Embryonic facial prominence (tissue), 1 donor: ENCODE measurements around the gene NPAS2.

Experiments used
- DNase-seq: peaks from one replicate; pipeline ENCODE4 v3.0.0-alpha.2; 2016; ENCODE audit errors: extremely low spot score

Gene NPAS2

DNA sequence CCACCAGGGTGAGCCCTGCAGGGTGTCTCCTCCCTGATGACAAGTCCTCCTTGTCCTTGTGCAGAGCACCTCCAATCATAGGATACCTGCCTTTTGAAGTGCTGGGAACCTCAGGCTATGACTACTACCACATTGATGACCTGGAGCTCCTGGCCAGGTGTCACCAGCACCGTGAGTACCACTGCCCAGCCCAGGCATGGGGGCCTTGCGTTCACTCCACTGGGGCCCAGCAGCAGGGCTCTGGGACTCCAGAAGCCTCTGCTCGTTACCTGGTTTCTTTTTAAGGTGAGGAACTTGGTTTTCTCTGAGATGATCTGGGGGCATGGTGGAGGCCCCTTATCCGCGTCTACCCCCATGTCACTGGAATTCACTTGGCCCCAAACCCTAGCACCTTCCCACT, 145.7 kb downstream of the NPAS2 start:
- DNase-seq, result no peak

DNA sequence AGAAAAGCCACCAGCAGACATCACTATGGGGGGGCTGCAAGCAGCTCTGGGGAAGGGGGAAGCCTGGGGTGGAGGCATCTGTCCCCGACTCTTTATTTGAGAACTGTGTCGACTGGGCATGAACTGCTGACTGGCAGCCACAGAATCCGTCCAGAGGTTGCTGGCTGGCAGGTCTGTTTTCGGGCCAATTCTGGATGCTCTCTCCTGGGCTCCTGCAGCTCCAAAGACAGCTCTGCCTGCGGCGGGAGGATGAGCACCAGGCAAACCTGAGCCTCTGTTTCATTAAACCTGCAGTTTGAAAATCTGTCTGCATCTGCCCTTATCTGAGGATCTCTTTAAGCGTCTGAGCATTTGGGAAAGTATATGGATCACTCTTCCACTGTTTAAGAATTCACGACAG, 147.8 kb downstream of the NPAS2 start:
- DNase-seq, result no peak

DNA sequence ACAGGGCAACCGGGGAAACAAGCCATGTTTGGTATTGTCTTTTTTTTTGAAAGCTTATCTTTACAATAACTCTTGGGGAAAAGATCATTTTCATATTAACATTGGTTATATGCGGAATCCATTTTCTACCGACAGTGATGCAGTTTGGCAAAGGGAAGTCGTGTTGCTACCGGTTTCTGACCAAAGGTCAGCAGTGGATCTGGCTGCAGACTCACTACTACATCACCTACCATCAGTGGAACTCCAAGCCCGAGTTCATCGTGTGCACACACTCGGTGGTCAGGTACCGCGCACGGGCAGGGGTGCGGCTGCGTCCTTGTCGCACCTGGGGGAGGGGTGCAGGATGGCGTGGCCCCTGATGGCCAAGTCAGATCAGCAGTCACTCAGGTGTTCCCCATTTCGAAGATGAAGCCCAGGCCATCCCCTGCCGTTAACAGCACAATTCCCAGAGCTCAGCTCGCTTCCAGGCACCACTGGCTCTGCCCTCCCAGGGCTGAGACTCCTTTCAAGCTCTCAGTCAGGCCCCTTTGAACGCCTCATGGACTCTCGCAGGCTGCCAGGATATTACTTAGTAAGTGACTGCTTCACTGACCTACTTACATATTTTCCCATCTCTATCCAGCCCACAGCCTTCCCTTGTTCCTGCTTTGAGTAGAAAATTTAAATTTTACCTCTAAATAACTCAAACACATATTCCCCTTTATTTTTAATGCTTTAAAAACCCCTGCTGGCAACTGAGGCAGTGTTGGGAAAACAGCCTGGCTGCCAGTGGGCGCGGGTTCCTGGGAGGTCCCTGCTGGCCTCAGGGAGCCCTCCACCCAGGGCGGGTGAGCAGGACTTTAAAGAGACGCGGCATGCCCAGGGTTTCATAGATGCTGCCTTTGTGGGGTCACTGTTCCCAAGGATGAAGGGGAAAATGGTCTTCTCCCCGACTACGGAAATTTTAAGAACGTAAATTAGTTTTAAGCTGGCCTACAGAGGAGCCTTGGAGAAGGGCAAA, 148.5 kb downstream of the NPAS2 start:
- no peak for DNase-seq

DNA sequence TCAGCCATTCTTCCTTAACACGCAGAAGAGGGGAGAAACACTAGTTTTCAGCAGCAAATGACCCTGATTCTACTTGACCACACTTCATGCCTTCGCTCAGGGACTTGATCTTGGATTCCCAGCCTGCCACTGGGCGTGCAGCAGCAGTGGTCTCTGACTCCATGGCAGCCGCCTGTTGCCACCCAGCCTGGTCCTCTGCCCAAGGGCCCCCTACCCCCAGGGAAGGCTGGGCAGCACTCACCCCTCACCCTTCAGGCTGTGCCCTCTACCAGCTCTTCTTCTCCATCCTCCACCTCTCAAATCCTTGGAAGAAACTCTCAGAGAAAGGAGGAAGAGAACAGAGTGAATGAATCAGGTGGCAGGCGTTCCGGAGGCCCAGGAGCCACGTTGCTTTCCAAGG, 150.1 kb downstream of the NPAS2 start:
- no peak for DNase-seq

DNA sequence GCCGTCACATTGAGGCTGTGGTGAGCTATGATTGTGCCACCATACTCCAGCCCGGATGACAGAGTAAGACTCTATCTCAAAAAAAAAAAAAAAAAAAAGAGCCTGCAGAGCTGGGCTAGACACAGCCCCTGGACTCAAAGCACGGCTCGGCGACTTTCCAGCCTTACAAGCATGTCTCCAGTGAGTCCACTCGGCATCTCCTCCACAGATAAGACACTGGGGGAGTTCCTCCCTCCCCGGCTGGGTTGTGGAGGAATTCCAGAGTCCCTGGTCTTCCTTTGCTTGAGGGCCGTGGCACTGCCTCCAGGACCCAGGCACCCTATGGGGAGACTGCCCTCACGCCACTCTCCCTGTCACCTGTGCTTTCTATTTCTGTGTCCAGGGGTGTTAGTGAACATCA, 151.3 kb downstream of the NPAS2 start:
- DNase-seq, result no peak

DNA sequence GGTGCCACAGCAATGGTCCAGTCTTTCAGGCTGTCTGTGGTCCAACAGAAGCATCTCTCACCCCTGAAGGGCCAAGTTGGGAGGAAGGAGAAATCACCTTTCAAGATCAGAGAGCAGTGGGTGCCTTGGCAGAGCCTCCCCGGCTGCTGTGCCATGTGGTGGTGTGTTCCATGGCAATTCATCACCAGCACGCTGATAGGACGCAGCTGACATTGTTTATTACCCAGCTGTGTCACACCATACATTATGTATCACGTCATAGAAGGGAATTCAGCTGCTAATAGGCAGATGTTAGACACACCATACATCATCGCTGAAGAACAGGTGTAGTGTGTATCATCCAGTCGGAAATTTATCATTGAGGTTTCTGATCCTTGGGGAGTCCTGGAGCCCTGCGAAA, 152.5 kb downstream of the NPAS2 start:
- no peak for DNase-seq

DNA sequence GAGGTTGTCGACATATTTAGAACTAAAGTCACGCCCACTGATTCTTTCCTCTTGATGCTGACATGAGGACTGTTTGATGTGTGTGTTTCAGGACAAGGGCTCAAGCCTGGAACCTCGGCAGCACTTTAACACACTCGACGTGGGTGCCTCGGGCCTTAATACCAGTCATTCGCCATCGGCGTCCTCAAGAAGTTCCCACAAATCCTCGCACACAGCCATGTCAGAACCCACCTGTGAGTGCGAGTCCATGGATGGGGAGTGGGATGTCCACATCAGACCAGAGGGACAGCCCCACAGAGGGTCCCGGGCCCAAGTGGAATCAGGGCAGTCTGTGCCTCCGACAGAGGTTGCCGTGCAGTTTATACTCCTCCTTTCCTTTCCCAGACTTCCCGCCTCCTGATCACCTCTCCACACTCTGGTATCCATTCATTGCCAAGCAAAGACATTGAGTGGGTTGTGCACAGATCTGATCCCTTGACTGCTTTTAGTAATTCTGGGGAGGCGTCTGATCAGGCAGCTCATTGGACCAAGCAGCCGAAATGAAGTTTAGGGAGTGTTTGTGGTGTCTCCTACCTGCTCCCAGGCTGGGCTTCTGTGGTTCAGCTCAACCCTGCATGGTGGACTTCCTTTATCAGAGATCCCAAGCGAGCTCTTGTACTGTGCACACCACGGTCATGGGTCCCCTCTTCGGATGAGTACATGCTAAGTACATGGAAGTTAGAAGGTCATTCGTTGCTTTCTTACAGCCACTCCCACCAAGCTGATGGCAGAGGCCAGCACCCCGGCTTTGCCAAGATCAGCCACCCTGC, 155.0 kb downstream of the NPAS2 start:
- DNase-seq, result no peak

DNA sequence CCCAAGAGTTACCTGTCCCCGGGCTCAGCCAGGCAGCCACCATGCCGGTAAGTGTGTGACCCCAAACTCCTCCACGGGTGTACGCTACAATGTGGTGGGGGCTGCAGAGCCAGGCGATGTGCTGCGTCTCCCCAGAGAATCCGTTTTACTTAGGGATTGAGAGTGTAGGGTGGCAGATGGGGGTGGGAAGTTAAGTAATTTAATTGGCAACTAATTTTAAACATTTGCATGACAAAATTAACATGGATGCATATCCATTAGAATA, 155.5 kb downstream of the NPAS2 start:
- no peak for DNase-seq

DNA sequence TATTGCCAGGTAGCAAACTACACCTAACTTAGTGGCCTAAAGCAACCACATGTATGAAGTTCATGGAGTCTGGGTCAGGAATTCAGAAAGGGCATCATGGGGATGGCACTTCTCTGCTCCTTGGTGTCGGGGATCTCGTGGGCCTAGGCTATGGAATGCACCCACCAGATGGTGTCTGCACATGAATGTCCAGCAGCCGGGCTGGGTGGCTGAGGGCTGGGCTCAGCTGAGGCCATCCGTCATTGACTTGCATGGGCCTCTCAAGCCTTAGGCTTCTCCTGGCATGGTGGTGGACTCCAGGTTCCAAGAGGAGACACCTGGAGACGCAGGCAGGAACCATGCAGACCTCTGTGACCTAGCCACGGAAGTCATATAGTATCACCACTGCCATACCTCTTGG, 156.1 kb downstream of the NPAS2 start:
- no peak for DNase-seq

DNA sequence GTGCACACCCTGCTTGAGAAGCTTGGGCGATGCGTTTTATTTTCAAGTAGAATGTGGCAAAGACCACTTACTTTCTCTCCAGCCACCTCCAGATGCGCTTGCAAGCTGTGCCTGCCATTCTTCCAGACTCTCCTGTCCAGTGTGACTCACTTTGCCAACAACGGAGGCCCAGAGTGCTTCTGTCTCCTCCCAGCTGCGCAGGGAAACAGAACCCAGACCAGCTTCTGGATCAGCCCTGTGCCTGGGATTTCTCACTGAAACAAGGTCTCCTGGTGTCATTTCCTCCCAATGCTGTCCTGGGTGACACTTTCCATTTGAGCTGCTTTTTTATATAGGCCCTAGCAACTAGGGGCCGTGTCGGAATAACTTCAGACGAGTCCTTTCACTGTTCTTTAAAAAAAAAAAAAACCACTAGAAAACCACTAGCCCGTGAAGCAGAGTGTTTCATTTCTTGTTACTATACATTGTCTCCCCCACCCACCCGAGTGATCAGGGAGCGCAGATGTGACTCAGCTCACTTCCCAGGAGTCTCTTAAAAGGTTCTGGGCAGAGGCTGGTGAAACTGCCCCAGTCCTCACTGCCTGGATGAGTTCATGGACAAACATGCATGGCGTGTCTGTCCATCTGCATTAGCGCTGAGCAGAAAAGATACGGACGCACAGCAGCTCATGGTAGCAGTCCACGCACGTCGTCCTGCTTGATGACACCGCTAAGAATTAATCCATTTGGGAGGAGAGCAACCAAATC, 156.9 kb downstream of the NPAS2 start:
- no peak for DNase-seq

DNA sequence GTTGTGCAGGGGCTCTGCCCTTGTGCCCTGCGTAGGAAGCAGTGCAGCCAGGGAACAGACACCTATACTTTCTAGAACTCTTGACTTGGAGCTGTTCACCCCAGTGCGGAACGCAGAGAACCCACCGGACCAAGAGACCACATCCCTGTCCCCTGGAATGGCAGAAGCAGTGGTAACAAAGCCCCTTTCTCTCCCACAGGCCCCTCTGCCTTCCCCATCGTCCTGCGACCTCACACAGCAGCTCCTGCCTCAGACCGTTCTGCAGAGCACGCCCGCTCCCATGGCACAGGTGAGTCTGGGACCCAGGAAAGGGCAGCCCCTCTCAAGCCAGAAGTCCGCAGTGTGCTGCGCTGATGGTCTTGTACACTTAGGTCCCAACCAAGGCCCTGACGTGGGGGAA, 157.6 kb downstream of the NPAS2 start:
- DNase-seq, result no peak

DNA sequence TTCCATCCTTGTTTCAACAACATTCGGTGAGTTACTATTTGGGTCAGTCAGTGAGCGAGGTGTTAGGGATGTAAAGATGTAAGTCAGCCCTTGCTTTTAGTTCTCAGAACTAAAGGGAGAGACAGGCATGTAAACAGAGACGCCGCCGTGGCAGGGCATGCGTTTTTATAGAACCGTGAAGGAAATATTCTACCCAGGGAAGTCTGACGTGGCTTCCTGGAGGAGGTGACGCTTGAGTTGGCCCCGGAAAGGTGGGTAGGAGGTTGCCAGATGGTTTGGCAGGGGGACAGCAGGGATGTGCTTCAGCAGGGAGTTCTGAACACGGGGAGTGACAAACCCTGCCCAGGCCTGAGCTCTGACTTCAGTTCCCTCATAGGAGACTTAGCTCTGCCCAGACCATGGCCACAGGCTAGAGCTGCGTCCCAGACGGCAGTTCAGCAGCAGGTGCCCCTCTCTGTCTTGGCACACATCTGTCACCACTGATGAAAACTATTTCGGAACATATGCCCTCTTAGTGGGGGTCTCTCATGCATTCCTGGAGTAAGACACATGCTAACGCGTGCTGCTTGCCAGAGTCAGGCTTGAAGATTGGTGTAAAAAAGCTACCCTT, 158.7 kb downstream of the NPAS2 start:
- no peak for DNase-seq

DNA sequence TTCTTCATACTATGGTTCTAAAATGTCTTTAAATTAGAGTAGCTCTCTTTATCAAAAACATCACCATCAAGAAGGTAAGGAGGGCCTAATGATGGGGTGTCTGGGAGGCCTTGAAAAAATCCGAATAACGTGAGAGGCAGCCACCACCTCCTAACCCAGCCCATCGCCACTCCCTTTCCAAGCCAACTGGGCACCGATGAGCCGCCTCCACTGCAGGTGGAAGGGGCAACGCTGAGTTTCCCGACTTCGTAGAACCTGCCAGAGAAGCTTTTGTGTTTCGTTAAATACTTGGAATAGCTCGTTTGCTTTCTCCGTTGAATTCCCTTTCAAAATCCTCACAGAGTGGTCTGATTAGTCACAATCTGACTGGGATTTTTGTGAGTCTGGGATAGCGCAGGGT, 160.1 kb downstream of the NPAS2 start:
- no peak for DNase-seq

DNA sequence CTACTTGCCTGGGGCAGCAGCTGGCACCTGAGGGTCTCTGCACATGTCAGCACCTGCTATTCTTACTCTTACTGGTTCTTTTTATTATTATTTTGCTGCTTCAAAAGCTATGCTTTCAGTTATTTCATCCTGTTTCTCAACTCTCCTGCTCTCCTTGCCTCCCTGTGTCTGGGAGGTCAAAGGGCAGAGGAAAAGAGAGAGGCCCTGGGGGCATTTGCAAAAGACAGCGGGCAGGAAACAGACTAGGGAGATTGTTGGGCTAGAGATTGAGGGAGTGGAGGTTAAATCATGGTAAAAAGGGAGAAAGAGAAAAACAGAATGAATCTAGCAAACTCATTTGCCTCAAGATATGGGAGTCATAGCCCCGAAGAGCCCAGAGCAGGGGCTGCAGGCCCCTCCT, 161.1 kb downstream of the NPAS2 start:
- DNase-seq, result no peak

DNA sequence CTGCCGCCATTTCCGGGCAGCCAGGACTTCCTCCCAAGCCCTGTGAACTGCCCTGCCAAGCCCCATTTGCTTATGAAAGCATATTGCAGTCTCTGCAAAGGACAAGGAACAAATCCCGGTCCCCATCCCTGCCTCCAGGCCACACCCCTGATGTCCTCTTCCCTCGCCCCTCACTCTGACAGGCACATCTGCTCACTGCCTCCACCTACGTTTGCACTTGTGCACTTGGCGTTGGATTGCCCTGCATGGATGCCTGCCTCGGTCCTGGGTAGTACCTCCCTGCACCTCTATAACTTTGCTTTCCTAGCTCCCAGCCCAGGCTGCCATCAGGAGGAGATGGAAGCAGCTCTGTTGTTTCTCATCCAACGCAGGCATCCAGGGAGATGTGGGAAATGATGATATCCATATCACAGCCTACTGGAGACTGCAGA, 162.5 kb downstream of the NPAS2 start:
- DNase-seq, result no peak

DNA sequence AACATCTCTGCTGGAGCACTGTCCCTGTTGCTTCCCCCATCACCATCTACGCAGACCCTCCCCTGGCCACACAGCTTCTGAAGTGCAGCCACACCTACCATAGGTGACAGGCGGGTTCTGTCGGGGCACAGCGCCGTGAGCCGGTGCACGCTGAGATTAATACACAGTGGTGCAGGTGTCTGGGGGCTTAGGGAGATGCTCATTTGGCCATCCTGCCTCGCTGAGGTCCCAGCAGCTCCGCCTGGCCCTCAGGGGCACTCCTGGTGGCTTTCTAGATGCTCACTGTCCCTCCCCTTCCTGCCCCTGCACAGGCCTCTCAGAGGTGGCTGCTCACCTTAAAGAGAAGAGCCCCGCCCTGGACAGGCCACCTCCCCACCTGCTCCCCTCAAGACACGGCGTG, 163.3 kb downstream of the NPAS2 start:
- DNase-seq, result no peak

DNA sequence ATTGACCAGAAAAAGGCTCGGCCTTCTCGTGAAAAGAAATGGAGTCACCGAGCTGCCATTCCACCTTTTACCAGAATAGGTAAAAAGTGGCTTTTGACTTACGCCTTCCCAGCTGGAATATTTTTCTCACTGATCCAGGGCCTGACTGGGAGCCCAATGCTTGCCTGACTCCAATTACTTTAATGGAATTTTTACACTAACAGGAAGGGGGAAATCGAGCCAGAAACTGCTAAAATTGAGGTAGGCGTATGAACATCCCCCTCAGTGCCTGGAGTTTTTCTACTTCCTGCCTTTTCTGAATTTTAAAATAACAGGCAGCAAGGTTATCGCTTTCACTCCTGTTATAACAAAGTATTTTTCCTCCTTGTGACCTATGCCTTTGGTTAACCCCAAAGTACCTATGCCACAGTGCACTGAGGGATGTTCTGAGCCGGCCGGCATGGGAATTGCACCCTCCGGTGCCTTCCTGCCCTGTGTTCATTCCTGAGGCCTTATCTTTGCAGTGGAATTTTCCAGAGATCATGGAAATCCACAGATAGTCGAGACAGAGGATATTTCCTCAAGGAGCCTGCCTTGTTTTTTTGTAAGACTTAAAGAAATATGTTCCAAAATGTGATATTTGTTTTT, 163.9 kb downstream of the NPAS2 start:
- no peak for DNase-seq

DNA sequence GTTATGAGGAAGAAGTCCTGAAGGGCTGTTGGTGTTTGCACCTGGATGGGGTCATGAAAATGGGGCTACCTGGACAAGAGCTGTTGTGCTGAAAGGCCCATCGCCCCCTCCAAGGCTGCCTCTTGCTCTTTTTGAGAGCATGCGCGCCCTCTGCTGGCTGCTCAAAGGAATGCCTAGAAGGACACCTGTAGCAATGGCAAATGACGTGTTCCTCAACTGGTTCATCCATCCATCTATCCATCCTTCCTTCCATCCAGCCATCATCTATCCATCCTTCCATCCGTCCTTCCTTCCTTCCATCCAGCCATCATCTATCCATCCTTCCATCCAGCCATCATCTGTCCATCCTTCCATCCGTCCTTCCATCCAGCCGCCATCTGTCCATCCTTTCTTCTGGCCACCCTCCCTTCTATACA, 165.0 kb downstream of the NPAS2 start:
- DNase-seq, result no peak

DNA sequence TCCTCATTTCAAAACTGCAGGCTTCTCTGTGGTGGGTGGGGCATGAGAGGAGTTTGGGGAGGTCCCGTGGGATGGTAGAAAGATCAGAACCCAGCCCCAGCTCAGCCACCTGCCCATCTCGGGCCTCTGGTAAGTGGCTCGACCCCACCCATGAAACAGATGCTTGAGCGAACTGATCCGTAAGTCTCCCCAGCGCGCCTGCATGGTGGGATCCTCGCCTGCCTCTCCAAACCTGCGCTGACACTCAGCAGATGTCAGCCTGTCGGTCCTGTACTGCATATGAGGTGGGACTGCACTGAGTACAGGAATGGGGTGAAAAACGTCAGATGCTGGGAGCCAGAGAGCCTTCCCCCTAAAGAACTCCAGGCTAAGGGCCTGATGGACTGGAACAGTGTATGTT, 166.2 kb downstream of the NPAS2 start:
- no peak for DNase-seq

DNA sequence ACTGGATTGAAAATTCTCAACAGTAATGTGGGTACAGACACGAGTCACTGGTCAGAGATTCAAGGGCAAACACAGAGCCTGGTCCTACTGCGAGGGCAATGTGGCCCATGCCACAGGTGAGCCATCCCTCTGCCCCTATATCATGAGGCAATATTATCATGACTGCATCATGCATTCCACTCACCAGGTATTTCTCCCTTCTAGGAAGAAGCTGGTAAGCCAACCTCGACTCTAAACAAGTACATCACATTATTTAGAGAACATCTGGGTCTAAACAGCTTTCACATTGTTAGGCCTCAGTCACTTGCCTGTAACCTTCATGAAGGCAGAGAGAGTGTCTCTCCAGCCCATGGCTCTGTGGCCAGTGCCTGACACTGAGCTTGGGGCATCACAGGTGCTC, 167.6 kb downstream of the NPAS2 start:
- no peak for DNase-seq

DNA sequence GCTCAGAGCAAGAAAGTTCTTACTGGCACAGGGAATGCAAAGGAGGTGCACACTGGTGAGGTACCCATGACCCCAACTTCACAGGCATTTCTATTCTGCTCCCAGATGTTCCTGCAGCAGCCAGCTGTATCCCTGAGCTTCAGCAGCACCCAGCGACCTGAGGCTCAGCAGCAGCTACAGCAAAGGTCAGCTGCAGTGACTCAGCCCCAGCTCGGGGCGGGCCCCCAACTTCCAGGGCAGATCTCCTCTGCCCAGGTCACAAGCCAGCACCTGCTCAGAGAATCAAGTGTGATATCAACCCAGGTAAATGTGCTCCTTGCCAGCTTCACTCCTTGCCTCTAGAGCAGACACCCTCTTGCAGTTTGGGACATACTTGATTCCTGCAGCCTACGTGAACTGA, 168.0 kb downstream of the NPAS2 start:
- no peak for DNase-seq
